ENCODE measurements around the gene BTBD19.

DNA sequence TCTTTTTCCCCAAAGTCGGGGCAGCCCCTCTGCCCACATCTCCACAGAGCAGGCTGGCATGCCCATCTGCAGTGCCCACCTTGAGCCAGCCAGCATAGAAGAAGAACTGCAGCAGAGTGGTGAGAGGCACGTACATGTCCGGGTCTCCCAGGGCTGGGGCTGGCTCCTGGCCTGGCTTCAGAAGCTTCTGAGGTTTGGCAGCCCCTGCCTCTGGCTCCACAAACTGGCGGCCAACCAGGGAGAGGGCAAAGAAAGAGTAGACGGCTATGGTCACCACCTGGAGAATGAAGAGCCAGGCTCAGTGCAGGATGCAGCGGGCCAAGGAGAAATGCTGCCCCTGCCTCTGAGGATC is 23.3 kb upstream of the BTBD19 start:
- TF ChIP-seq BHLHE40 (IDR thresholded peaks at IDR 0.05; ENCODE audit: low read depth, low read length), result no peak
- TF ChIP-seq, protein P1, sequence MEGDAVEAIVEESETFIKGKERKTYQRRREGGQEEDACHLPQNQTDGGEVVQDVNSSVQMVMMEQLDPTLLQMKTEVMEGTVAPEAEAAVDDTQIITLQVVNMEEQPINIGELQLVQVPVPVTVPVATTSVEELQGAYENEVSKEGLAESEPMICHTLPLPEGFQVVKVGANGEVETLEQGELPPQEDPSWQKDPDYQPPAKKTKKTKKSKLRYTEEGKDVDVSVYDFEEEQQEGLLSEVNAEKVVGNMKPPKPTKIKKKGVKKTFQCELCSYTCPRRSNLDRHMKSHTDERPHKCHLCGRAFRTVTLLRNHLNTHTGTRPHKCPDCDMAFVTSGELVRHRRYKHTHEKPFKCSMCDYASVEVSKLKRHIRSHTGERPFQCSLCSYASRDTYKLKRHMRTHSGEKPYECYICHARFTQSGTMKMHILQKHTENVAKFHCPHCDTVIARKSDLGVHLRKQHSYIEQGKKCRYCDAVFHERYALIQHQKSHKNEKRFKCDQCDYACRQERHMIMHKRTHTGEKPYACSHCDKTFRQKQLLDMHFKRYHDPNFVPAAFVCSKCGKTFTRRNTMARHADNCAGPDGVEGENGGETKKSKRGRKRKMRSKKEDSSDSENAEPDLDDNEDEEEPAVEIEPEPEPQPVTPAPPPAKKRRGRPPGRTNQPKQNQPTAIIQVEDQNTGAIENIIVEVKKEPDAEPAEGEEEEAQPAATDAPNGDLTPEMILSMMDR (conservative IDR thresholded peaks at IDR 0.05; ENCODE audit: low read depth, low read length), result no peak
- TF ChIP-seq, protein P2, sequence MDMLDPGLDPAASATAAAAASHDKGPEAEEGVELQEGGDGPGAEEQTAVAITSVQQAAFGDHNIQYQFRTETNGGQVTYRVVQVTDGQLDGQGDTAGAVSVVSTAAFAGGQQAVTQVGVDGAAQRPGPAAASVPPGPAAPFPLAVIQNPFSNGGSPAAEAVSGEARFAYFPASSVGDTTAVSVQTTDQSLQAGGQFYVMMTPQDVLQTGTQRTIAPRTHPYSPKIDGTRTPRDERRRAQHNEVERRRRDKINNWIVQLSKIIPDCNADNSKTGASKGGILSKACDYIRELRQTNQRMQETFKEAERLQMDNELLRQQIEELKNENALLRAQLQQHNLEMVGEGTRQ (IDR thresholded peaks at IDR 0.05; ENCODE audit: low read depth, low read length), result no peak
- TF ChIP-seq CEBPB (IDR thresholded peaks at IDR 0.05; ENCODE audit: low read depth, low read length), result no peak

Measured in IMR-90 (cell line).